Activated CD8-positive, alpha-beta memory T cell treated with anti-CD3 and anti-CD28 coated beads, Interleukin-2, amount 50 U/mL, for 24 hours (primary cell): Measurements from ENCODE around the gene MSI2.

Source experiments
- DNase-seq: peaks from one replicate; pipeline ENCODE4 v3.0.0-alpha.2; 2020; ENCODE audit errors: extremely low read depth

Gene MSI2

GRCh38 chr17:57410169-57410568, 153.8 kb downstream of the MSI2 start:
- no peak for DNase-seq

GRCh38 chr17:57412520-57413096, 156.3 kb downstream of the MSI2 start:
- DNase-seq, result no peak

- DNase-seq, result no peak
These were observed 157.7 kb downstream of the MSI2 start for GRCh38 chr17:57413848-57414651.

- DNase-seq, result no peak
These were observed 159.5 kb downstream of the MSI2 start for GRCh38 chr17:57415751-57416207.

GRCh38 chr17:57416369-57416768, 160.0 kb downstream of the MSI2 start:
- DNase-seq, result no peak

GRCh38 chr17:57417956-57418355, 161.6 kb downstream of the MSI2 start:
- no peak for DNase-seq

GRCh38 chr17:57418463-57419246, 162.3 kb downstream of the MSI2 start:
- DNase-seq, result no peak

GRCh38 chr17:57419940-57420550, 163.7 kb downstream of the MSI2 start:
- no peak for DNase-seq

GRCh38 chr17:57420734-57421717, 164.7 kb downstream of the MSI2 start:
- no peak for DNase-seq

- DNase-seq, result no peak
These were observed 166.3 kb downstream of the MSI2 start for GRCh38 chr17:57422574-57423164.

- no peak for DNase-seq
These were observed 167.2 kb downstream of the MSI2 start for GRCh38 chr17:57423541-57423940.

GRCh38 chr17:57424273-57424672, 167.9 kb downstream of the MSI2 start:
- DNase-seq, result no peak

GRCh38 chr17:57424777-57425188, 168.5 kb downstream of the MSI2 start:
- DNase-seq, result no peak

- no peak for DNase-seq
These were observed 169.1 kb downstream of the MSI2 start for GRCh38 chr17:57425431-57425830.

- no peak for DNase-seq
These were observed 169.9 kb downstream of the MSI2 start for GRCh38 chr17:57425903-57426880.

- DNase-seq, result no peak
These were observed 173.6 kb downstream of the MSI2 start for GRCh38 chr17:57429966-57430365.

GRCh38 chr17:57431415-57431814, 175.1 kb downstream of the MSI2 start:
- no peak for DNase-seq

GRCh38 chr17:57432507-57433277, 176.4 kb downstream of the MSI2 start:
- no peak for DNase-seq

GRCh38 chr17:57433452-57433851, 177.1 kb downstream of the MSI2 start:
- DNase-seq, result no peak
